Mucosa of gallbladder (tissue), 1 donor: ENCODE measurements around the gene BAHCC1. TPM values are rescaled to one million over a fixed set of nuclear protein-coding genes. Genes with fewer than 3 reads are reported as not detected.

ENCODE experiments used
- DNase-seq: peaks from one replicate; pipeline ENCODE4 v3.0.0-alpha.2; 2020; ENCODE audit warnings: low spot score
- total RNA-seq: library from RNA; stranded (reverse); gene quantifications from one replicate; pipeline ENCODE4 v1.2.1, GENCODE V29; 2021
- donor health status: DM: no; HTN: no; CAD: no.

The BAHCC1 gene
- total RNA-seq, 1 donor from 2014 or later: 77.4 TPM

- DNase-seq: no peak
These were observed 85.1 kb downstream of the BAHCC1 start for GRCh38 chr17:81480140-81481072.

GRCh38 chr17:81481073-81481799, 86.0 kb downstream of the BAHCC1 start:
- peak; percentile 73 for DNase-seq

- no peak for DNase-seq
These were observed 86.7 kb downstream of the BAHCC1 start for GRCh38 chr17:81481815-81482505.

- no peak for DNase-seq
These were observed 87.4 kb downstream of the BAHCC1 start for GRCh38 chr17:81482673-81483072.

GRCh38 chr17:81483085-81483861, 88.0 kb downstream of the BAHCC1 start:
- no peak for DNase-seq

GRCh38 chr17:81483862-81484194, 88.6 kb downstream of the BAHCC1 start:
- no peak for DNase-seq

GRCh38 chr17:81484195-81484979, 89.1 kb downstream of the BAHCC1 start:
- DNase-seq: peak; percentile 88

GRCh38 chr17:81486199-81486810, 91.0 kb downstream of the BAHCC1 start:
- no peak for DNase-seq

GRCh38 chr17:81487089-81487486, 91.8 kb downstream of the BAHCC1 start:
- DNase-seq: no peak

GRCh38 chr17:81487487-81488275, 92.4 kb downstream of the BAHCC1 start:
- DNase-seq: peak; percentile 79

- DNase-seq: no peak
These were observed 93.1 kb downstream of the BAHCC1 start for GRCh38 chr17:81488276-81488860.

- DNase-seq: no peak
These were observed 94.0 kb downstream of the BAHCC1 start for GRCh38 chr17:81489012-81489997.

- DNase-seq: no peak
These were observed 95.0 kb downstream of the BAHCC1 start for GRCh38 chr17:81489998-81490992.

GRCh38 chr17:81491181-81491581, 95.9 kb downstream of the BAHCC1 start:
- DNase-seq: no peak

- no peak for DNase-seq
These were observed 96.5 kb downstream of the BAHCC1 start for GRCh38 chr17:81491761-81492160.

- DNase-seq: no peak
These were observed 96.9 kb downstream of the BAHCC1 start for GRCh38 chr17:81492202-81492601.

- no peak for DNase-seq
These were observed 97.4 kb downstream of the BAHCC1 start for GRCh38 chr17:81492706-81493105.
